ENCODE measurements around the gene PTPRN. TPM values are rescaled to one million over a fixed set of nuclear protein-coding genes. Genes with fewer than 3 reads are reported as not detected.
"Not testable (repeated sequence)": the region's sequence is repeated elsewhere in the genome, so short reads cannot be mapped to it uniquely, and the experiment has no call there.

PTPRN gene
- total RNA-seq, 2 donors from 2014 or later: 1.9 to 2.0 TPM

DNA sequence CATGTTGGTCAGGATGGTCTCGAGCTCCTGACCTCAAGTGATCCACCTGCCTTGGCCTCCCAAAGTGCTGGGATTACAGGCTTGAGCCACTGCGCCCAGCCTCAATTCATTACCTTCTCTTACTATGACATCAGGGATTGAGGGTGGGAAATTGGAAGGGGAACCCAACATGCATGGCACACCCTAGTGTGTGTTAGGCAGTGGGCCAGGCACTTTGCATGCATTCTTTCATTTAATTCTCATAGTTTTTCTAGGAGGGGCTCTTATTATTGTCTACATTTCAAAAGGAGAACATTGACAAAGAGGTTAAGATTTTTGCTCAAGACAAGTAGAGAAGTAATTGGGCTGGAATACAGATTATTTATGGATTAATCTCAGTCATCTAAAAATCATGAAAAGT, 40.9 kb downstream of the PTPRN start:
- Histone ChIP-seq H3K9me3 (no peaks in the 10 kb centered on the region), H3K9ac (ENCODE audit: low read depth in 2 of 2, low read length in 2 of 2) (no peak overlapping the region), H3K36me3 (no peaks in the 10 kb centered on the region), H3K27me3 (no peaks in the 10 kb centered on the region), H3K27ac (no peak overlapping the region), H3K4me3 (no peak overlapping the region), H3K4me1 (no peaks in the 10 kb centered on the region)
- intact Hi-C loops (cut with DNase I): no loop called here
- DNase-seq: no peak
- TF ChIP-seq, protein P1, sequence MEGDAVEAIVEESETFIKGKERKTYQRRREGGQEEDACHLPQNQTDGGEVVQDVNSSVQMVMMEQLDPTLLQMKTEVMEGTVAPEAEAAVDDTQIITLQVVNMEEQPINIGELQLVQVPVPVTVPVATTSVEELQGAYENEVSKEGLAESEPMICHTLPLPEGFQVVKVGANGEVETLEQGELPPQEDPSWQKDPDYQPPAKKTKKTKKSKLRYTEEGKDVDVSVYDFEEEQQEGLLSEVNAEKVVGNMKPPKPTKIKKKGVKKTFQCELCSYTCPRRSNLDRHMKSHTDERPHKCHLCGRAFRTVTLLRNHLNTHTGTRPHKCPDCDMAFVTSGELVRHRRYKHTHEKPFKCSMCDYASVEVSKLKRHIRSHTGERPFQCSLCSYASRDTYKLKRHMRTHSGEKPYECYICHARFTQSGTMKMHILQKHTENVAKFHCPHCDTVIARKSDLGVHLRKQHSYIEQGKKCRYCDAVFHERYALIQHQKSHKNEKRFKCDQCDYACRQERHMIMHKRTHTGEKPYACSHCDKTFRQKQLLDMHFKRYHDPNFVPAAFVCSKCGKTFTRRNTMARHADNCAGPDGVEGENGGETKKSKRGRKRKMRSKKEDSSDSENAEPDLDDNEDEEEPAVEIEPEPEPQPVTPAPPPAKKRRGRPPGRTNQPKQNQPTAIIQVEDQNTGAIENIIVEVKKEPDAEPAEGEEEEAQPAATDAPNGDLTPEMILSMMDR (IDR thresholded peaks at IDR 0.05): no peak

DNA sequence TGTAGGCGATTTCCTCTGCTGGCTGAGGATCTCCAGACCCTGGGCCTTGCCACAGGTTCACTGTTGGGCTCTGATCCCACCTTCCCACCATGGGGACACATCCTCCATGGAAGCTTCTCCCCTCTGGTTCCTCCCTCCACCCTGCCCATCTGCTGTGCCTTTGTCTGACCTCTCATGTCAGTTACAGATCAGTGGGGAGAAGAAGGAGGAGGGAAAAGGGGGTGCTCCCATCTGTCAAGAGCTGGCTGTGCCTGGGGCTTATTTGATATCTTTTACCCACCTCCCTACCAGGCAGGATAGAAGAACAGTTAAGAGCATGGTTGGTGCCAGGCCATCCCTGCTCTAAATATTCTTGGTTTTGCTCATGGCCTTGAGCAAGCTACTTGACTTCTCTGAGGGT, 42.3 kb downstream of the PTPRN start:
- no peaks in the 10 kb centered on the region for H3K4me1 ChIP-seq

DNA sequence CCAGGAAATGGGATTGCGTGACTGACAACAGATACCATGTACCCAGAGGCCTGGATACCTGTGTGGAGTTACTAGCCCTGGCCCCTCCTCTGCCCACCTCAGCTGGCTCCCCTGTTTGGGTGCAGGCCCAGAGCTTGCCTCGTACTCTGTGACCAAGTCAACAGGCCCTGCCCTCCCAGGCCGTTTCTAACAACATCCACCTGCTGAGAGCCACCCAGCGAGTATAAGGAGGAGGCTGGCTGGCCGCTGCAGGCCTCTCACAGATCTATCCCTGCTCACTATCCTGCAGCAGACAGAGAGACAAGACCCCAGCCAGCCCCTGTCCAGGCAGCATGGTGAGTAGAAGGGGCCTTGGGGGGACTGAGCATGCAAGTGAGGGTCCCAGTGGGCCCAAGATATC, 43.0 kb downstream of the PTPRN start:
- H3K36me3 ChIP-seq: no peaks in the 10 kb centered on the region
- TF ChIP-seq, protein P1 (IDR thresholded peaks at IDR 0.05): no peak
- H3K4me3 ChIP-seq: no peak overlapping the region
- H3K9me3 ChIP-seq: no peaks in the 10 kb centered on the region
- DNase-seq: no peak
- no peaks in the 10 kb centered on the region for H3K4me1 ChIP-seq
- no peak overlapping the region for H3K27ac ChIP-seq
- no peak overlapping the region for H3K9ac ChIP-seq (ENCODE audit: low read depth in 2 of 2, low read length in 2 of 2)
- intact Hi-C loops (cut with DNase I): no loop called here
- H3K27me3 ChIP-seq: no peaks in the 10 kb centered on the region

More for the DNA sequence above, 42.3 kb downstream of the PTPRN start:
- Histone ChIP-seq H3K9ac (ENCODE audit: low read depth in 2 of 2, low read length in 2 of 2) (no peak overlapping the region), H3K27me3 (no peaks in the 10 kb centered on the region), H3K9me3 (no peaks in the 10 kb centered on the region), H3K4me3 (no peak overlapping the region), H3K36me3 (no peaks in the 10 kb centered on the region), H3K27ac (no peak overlapping the region)
- no peak for DNase-seq
- TF ChIP-seq, protein P1 (IDR thresholded peaks at IDR 0.05): no peak
- intact Hi-C loops (cut with DNase I): no loop called here

DNA sequence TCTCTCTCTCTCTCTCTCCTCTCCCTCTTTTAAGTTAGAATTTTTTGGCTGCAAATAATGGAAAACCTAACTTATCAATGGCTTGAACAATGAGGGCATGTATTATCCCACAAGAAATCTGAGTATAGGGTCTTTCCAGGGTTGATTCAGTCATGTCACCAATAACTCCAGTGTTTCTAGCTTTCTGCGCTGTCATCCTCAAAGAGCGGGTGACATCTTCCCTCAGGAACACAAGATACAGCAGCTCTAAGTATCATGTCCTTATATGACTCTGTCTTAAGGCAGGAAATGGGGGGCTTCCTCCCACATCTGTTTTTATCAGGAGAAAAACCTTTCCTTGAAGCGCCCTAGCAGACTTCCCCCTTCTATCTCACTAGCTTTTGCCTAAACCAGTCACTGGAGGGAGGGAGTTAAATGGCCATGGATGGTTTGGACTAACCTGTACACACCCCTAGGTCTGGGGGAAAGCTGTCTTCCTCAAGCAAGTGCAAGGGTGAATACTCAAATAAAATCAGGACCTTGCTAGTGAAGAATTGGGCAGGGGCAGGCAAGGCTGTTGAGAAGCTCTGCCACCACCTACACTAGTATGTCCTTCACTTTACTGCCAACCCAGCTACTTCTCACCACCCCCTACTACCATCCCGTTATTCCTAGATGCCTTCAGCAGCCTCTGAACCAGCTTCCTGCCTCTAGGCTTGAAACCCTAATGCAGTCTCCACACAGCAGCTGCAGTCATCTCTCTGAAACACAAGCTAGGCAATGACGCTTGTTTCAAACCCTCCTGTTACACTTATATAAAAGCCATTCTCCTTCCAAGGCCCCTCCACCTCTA, 48.0 kb downstream of the PTPRN start:
- no peaks in the 10 kb centered on the region for H3K9me3 ChIP-seq
- TF ChIP-seq, protein P1 (IDR thresholded peaks at IDR 0.05): no peak
- no peaks in the 10 kb centered on the region for H3K36me3 ChIP-seq
- intact Hi-C loops (cut with DNase I): no loop called here
- H3K4me3 ChIP-seq: no peak overlapping the region
- H3K27ac ChIP-seq: no peak overlapping the region
- no peaks in the 10 kb centered on the region for H3K4me1 ChIP-seq
- no peaks in the 10 kb centered on the region for H3K27me3 ChIP-seq
- H3K9ac ChIP-seq (ENCODE audit: low read depth in 2 of 2, low read length in 2 of 2): no peak overlapping the region
- DNase-seq: no peak

DNA sequence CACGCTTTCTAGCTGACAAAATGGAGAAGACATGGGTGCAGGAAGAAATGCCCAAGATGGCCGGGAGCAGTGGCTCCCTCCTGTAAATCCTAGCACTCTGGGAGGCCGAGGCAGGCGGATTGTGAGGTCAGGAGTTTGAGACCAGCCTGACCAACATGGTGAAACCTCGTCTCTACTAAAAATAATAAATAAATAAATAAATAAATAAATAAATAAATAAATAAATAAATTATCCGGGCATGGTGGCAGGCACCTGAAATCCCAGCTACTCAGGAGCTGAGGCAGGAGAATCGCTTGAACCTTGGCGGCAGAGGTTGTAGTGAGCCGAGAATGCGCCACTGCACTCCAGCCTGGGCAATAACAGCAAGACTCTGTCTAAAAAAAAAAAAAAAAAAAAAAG, 50.3 kb downstream of the PTPRN start:
- H3K9ac ChIP-seq (ENCODE audit: low read depth in 2 of 2, low read length in 2 of 2); H3K4me3 ChIP-seq; H3K27me3 ChIP-seq; H3K27ac ChIP-seq; H3K4me1 ChIP-seq; H3K36me3 ChIP-seq; intact Hi-C loops (cut with DNase I); DNase-seq; H3K9me3 ChIP-seq: not testable (repeated sequence)

DNA sequence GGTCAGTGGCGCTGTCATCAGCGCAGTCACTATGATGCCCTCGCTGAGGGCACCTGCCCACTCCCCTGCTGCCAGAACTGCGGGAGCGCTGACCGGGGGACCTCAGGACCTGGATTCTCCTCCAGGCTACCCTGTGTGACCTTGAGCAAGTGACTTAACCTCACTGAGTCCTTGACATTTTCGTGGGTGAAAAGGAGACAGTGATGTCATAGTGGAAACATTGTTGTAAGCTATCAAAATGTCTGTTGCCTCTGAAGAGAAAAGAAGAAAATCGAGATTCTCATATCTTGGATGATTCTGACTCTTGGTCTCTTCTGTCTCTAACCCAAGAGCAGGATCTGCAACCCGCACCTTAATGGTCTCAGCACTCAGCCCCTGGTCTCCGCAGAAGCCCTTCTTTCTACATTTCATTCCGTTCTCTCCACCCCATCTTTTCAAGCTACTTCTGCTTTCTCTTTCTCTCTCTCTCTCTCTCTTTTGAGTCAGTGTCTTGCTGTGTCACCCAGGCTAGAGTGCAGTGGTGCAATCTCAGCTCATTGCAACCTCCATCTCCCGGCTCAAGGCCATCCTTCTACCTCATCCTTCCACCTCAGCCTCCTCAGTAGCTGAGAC, 54.5 kb downstream of the PTPRN start:
- TF ChIP-seq, protein P1 (IDR thresholded peaks at IDR 0.05): no peak
- peak overlapping the region; percentile 81 for H3K27ac ChIP-seq
- H3K36me3 ChIP-seq: no peaks in the 10 kb centered on the region
- H3K9me3 ChIP-seq: no peaks in the 10 kb centered on the region
- H3K4me3 ChIP-seq: peak overlapping the region; percentile 89
- peaks cover 19% of the 10 kb centered on the region for H3K4me1 ChIP-seq
- no peaks in the 10 kb centered on the region for H3K27me3 ChIP-seq
- intact Hi-C loops (cut with DNase I): no loop called here
- no peak for DNase-seq
- peak overlapping the region; percentile 83 to 94 for H3K9ac ChIP-seq (ENCODE audit: low read depth in 2 of 2, low read length in 2 of 2)

All from colonic mucosa (tissue), 4 donors.